Endodermal cell (in vitro differentiated cells): Measurements from ENCODE around the gene GEMIN7. TPM values are rescaled to one million over a fixed set of nuclear protein-coding genes. Genes with fewer than 3 reads are reported as not detected.

Experiments used
- DNase-seq: peaks from one replicate; pipeline ENCODE4 v3.0.0-alpha.2; 2017
- H3K27ac ChIP-seq: 2 replicates; pipeline ENCODE4 v1.5.1; 2013; ENCODE audit warnings: mild to moderate bottlenecking, low read depth, low read length, moderate library complexity
- H3K27me3 ChIP-seq: 2 replicates; pipeline ENCODE4 v1.6.1; 2013; ENCODE audit warnings: mild to moderate bottlenecking, low read length, moderate library complexity; ENCODE audit not compliant: insufficient read depth, control insufficient read depth, poor library complexity, severe bottlenecking
- H3K36me3 ChIP-seq: 2 replicates; pipeline ENCODE4 v1.7.0; 2013; ENCODE audit warnings: mild to moderate bottlenecking, low read length, moderate library complexity; ENCODE audit not compliant: control insufficient read depth, insufficient read depth
- H3K4me1 ChIP-seq: one replicate; pipeline ENCODE4 v1.7.0; 2013; ENCODE audit warnings: low read length; ENCODE audit not compliant: control insufficient read depth, insufficient read depth
- H3K4me3 ChIP-seq: 2 replicates; pipeline ENCODE4 v1.5.1; 2013; ENCODE audit warnings: mild to moderate bottlenecking, low read length, moderate library complexity
- H3K9ac ChIP-seq: 2 replicates; pipeline ENCODE4 v1.6.1; 2013; ENCODE audit warnings: mild to moderate bottlenecking, low read length, moderate library complexity; ENCODE audit not compliant: poor library complexity, severe bottlenecking; ENCODE audit errors: extremely low read depth
- H3K9me3 ChIP-seq: 2 replicates; pipeline ENCODE4 v1.6.1; 2013; ENCODE audit warnings: mild to moderate bottlenecking, low read length, moderate library complexity; ENCODE audit not compliant: control insufficient read depth
- H3K27ac Mint-ChIP-seq: 2 replicates; pipeline ENCODE4 v1.8.0; 2020; ENCODE audit warnings: mixed read lengths
- H3K27me3 Mint-ChIP-seq: 2 replicates; pipeline ENCODE4 v1.8.0; 2021; ENCODE audit warnings: mild to moderate bottlenecking, mixed read lengths; ENCODE audit not compliant: insufficient read depth
- H3K36me3 Mint-ChIP-seq: 2 replicates; pipeline ENCODE4 v1.8.0; 2020; ENCODE audit warnings: low read depth, mixed read lengths
- H3K4me1 Mint-ChIP-seq: 2 replicates; pipeline ENCODE4 v1.8.0; 2020; ENCODE audit warnings: mixed read lengths
- H3K4me3 Mint-ChIP-seq: 2 replicates; pipeline ENCODE4 v1.8.0; 2020; ENCODE audit warnings: mild to moderate bottlenecking, moderate library complexity, mixed read lengths
- H3K9me3 Mint-ChIP-seq: 2 replicates; pipeline ENCODE4 v1.8.0; 2020; ENCODE audit warnings: mild to moderate bottlenecking, mixed read lengths
- CTCF ChIP-seq: fragments of 200-600 bp; sonication (generic); conservative IDR thresholded peaks from 2 replicates; pipeline ENCODE4 v1.5.0; 2021; ENCODE audit warnings: antibody characterized with exemption, mild to moderate bottlenecking
- WGBS, 2 experiments: methylation state at CpG; one replicate each; pipeline versions ENCODE4 v1.1.5 to v1.1.7; 2013; ENCODE audit warnings: missing lambda C conversion rate in 2 of 2, mixed read lengths in 1 of 2; ENCODE audit not compliant: insufficient coverage in 1 of 2, insufficient read length in 1 of 2; 5-methylcytosine and 5-hydroxymethylcytosine counted together
- total RNA-seq, 2 donors: library from RNA; stranded (reverse); fragmentation: NEBNext Ultra II Directional in 1 of 2; extraction: Animal tissue kit (Norgen Biotek cat#: 25700) in 1 of 2; gene quantifications; 2 replicates in 1 of 2; 3 replicates in 1 of 2; pipeline ENCODE4 v1.2.1, GENCODE V29; 2021

GEMIN7 gene
- total RNA-seq, 2 donors from 2014 or later = 56.3 to 56.6 TPM

GRCh38 chr19:45049073-45049736 is 29.9 kb upstream of the GEMIN7 start:
- no peak overlapping the region for H3K27ac ChIP-seq
- WGBS, 2 experiments = 93% methylated on average over 7 to 8 of the region's 8 CpGs
- no peak overlapping the region for H3K4me3 ChIP-seq
- Mint-ChIP-seq H3K4me1 (no peaks in the 10 kb centered on the region), H3K27me3 (no peaks in the 10 kb centered on the region), H3K4me3 (no peak overlapping the region), H3K9me3 (no peaks in the 10 kb centered on the region), H3K36me3 (peaks cover 52% of the 10 kb centered on the region), H3K27ac (peak overlapping the region; percentile 89)
- H3K4me1 ChIP-seq = no peaks in the 10 kb centered on the region
- DNase-seq = no peak
- H3K27me3 ChIP-seq = no peaks in the 10 kb centered on the region
- TF ChIP-seq CTCF = no peak
- peaks cover 49% of the 10 kb centered on the region for H3K36me3 ChIP-seq
- H3K9ac ChIP-seq = no peak overlapping the region
- H3K9me3 ChIP-seq = no peaks in the 10 kb centered on the region

- DNase-seq = no peak
- H3K4me1 Mint-ChIP-seq = no peaks in the 10 kb centered on the region
- Histone ChIP-seq H3K4me3 (no peak overlapping the region), H3K9me3 (no peaks in the 10 kb centered on the region), H3K4me1 (no peaks in the 10 kb centered on the region), H3K27ac (no peak overlapping the region), H3K27me3 (no peaks in the 10 kb centered on the region), H3K36me3 (peaks cover 49% of the 10 kb centered on the region), H3K9ac (no peak overlapping the region)
- no peak overlapping the region for H3K4me3 Mint-ChIP-seq
- WGBS, 2 experiments = 96 to 100% methylated on average over 2 to 6 of the region's 6 CpGs
- H3K27ac Mint-ChIP-seq = peak overlapping the region; percentile 89
- no peak for TF ChIP-seq CTCF
- H3K9me3 Mint-ChIP-seq = no peaks in the 10 kb centered on the region
- peaks cover 58% of the 10 kb centered on the region for H3K36me3 Mint-ChIP-seq
- no peaks in the 10 kb centered on the region for H3K27me3 Mint-ChIP-seq
These were observed 29.0 kb upstream of the GEMIN7 start for GRCh38 chr19:45050036-45050435.

GRCh38 chr19:45051929-45052579 is 27.0 kb upstream of the GEMIN7 start:
- no peaks in the 10 kb centered on the region for H3K4me1 ChIP-seq
- TF ChIP-seq CTCF = no peak
- peaks cover 56% of the 10 kb centered on the region for H3K36me3 ChIP-seq
- no peaks in the 10 kb centered on the region for H3K9me3 ChIP-seq
- no peak overlapping the region for H3K4me3 ChIP-seq
- no peaks in the 10 kb centered on the region for H3K4me1 Mint-ChIP-seq
- no peak overlapping the region for H3K4me3 Mint-ChIP-seq
- H3K36me3 Mint-ChIP-seq = peaks cover 54% of the 10 kb centered on the region
- 90 to 95% methylated on average over 4 to 9 of the region's 9 CpGs for WGBS, 2 experiments
- no peak for DNase-seq
- H3K27ac ChIP-seq = no peak overlapping the region
- H3K27ac Mint-ChIP-seq = no peak overlapping the region
- no peaks in the 10 kb centered on the region for H3K9me3 Mint-ChIP-seq
- no peaks in the 10 kb centered on the region for H3K27me3 Mint-ChIP-seq
- H3K27me3 ChIP-seq = no peaks in the 10 kb centered on the region
- no peak overlapping the region for H3K9ac ChIP-seq
